ENCODE measurements around the gene CNTN1. TPM values are rescaled to one million over a fixed set of nuclear protein-coding genes. Genes with fewer than 3 reads are reported as not detected.

CNTN1 gene
- total RNA-seq, 6 donors from 2014 or later: 1.0 to 9.8 (median 5.6) TPM

DNA sequence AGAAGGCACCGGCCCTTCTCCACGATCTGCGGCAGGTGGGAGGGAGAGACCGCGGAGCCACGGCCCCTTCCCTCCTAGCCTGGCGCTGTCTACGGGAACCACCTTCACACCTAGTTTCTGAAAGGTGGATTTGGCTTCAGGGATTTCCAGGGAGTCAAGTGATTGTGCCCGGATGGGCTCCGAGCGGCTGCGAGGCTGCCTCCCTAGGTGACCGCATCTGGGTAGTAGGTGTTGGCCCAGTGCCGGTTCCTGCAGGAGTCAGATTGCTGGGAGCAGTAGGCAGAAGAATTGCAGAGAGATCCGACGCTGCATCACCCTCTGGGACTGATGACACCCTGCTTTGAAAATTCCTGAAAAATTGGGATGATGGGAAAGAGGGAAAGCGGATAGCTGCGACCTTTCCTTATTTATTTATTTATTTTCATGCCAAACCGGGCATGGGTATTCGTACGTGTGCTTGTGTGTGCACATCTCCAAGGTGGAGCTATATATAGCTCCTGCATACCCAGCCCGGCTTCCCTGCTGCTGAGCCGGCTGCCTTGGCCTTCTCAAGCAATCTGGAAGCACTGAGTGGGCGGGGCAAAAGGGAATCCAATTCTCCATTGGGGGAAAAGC lies 1.1 kb downstream of the CNTN1 start:
- 7 to 9% methylated on average over 19 to 24 of the region's 24 CpGs for WGBS, 2 donors
- Histone ChIP-seq H3K9me3 (no peaks in the 10 kb centered on the region), H3K27me3 (peaks cover 0 to 12% (median 3%) of the 10 kb centered on the region in 4 donors), H3K4me1 (peaks cover 0 to 21% (median 10%) of the 10 kb centered on the region in 4 donors), H3K27ac (no peak overlapping the region), H3K4me3 (peak overlapping the region; percentile 24 to 64 (median 58)), H3K36me3 (no peaks in the 10 kb centered on the region)
- ATAC-seq (ENCODE audit: low FRiP score in 2 of 2) (peak; percentile 55 to 67), DNase-seq (peak; percentile 46 to 63)
- TF ChIP-seq POLR2A (IDR thresholded peaks at IDR 0.05) (no peak), POLR2AphosphoS5 (IDR thresholded peaks at IDR 0.05) (no peak)
- TF ChIP-seq, protein P1, sequence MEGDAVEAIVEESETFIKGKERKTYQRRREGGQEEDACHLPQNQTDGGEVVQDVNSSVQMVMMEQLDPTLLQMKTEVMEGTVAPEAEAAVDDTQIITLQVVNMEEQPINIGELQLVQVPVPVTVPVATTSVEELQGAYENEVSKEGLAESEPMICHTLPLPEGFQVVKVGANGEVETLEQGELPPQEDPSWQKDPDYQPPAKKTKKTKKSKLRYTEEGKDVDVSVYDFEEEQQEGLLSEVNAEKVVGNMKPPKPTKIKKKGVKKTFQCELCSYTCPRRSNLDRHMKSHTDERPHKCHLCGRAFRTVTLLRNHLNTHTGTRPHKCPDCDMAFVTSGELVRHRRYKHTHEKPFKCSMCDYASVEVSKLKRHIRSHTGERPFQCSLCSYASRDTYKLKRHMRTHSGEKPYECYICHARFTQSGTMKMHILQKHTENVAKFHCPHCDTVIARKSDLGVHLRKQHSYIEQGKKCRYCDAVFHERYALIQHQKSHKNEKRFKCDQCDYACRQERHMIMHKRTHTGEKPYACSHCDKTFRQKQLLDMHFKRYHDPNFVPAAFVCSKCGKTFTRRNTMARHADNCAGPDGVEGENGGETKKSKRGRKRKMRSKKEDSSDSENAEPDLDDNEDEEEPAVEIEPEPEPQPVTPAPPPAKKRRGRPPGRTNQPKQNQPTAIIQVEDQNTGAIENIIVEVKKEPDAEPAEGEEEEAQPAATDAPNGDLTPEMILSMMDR (IDR thresholded peaks at IDR 0.05): no peak

DNA sequence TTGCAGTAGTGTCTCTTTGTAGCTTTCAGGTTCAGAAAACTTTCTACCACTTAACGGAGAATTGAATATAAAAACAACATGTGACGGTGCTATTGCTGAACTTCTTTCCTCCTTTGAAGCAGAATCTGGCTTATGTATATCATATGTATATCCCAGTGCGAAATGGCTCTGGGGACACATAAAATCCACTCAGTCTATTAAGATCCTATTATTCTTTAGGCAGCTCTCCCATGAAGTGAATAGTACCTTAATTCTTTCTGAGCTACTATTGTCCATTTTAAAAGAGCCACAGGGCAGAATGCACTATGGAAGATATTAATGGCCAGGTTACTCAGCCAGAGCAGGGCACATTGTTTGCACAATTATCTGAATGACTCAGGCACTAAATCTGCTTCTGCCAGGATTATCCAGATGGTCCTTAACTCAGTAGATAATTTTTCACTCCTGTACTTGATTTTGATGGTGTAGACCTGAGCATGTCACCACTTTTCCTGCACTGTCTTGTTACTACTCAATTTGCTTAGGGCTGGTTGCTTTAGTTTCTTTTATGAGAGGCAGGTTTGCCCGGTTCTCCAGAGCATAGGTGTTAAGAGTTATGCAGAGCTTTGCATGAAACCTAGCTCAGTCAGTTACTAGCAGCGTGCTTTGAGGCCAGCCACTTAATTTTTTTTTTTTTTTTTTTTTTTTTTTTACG lies 5.5 kb downstream of the CNTN1 start:
- Histone ChIP-seq H3K36me3 (no peaks in the 10 kb centered on the region), H3K27me3 (peaks cover 0 to 7% (median under 1%) of the 10 kb centered on the region in 4 donors), H3K27ac (no peak overlapping the region), H3K9me3 (no peaks in the 10 kb centered on the region), H3K4me3 (no peak overlapping the region), H3K4me1 (peaks cover 0 to 10% (median 4%) of the 10 kb centered on the region in 4 donors)
- WGBS, 2 donors: 80 to 85% methylated on average over 6 of the region's 6 CpGs
- ATAC-seq (ENCODE audit: low FRiP score in 2 of 2): no peak
- TF ChIP-seq POLR2AphosphoS5 (IDR thresholded peaks at IDR 0.05): no peak
- no peak for DNase-seq

DNA sequence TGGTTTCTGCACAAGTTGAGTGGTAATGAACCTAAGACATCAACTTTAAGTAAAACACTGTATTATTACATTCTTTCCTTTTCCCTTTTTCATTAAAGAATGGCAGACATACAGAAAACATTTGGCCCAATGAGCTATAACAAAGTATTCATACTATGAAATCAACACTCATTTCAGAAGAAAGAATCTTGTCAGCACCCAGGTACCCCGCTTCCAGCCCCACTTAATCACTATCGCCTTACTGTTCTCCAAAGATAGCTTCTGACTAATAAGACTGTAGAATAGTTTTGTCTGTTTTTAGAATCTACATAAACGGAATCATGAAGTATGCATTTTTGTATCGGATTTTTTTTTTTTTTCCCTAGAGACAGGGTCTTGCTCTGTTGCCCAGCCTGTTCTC lies 9.5 kb downstream of the CNTN1 start:
- WGBS, 2 donors: 87 to 90% methylated on average over 4 of the region's 4 CpGs
- Histone ChIP-seq H3K27ac (no peak overlapping the region), H3K4me1 (no peaks in the 10 kb centered on the region), H3K4me3 (no peak overlapping the region), H3K27me3 (no peaks in the 10 kb centered on the region), H3K9me3 (no peaks in the 10 kb centered on the region), H3K36me3 (no peaks in the 10 kb centered on the region)
- ATAC-seq (ENCODE audit: low FRiP score in 2 of 2): no peak
- no peak for DNase-seq
- TF ChIP-seq EP300 (IDR thresholded peaks at IDR 0.05) (no peak), POLR2A (IDR thresholded peaks at IDR 0.05) (no peak), POLR2AphosphoS5 (IDR thresholded peaks at IDR 0.05) (no peak)
- TF ChIP-seq, protein P1 (IDR thresholded peaks at IDR 0.05): no peak

DNA sequence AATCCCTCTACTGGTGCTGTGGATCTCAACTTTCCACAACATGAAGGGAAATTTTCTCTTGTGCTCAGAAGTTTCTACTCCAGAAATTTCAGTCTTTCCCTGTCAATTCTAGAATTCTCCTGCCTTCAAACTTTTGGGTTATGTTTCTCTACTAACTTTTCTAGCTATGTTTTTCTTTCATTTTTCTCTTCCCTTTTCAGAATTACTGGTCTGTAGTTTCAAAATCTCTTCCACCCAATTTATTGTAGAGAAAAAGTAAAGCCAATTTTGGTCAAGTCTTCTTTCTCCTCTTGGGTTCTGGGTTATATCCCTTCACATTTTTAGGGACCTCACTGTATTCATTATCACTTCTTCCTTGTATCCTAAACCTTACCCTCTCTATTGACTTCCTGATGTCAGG lies 18.9 kb downstream of the CNTN1 start:
- H3K4me3 ChIP-seq: no peak overlapping the region
- no peaks in the 10 kb centered on the region for H3K36me3 ChIP-seq
- H3K9me3 ChIP-seq: no peaks in the 10 kb centered on the region
- no peaks in the 10 kb centered on the region for H3K27me3 ChIP-seq
- DNase-seq (no peak), ATAC-seq (ENCODE audit: low FRiP score in 2 of 2) (no peak)
- TF ChIP-seq, protein P1 (IDR thresholded peaks at IDR 0.05): no peak
- TF ChIP-seq POLR2AphosphoS5 (IDR thresholded peaks at IDR 0.05) (no peak), EP300 (IDR thresholded peaks at IDR 0.05) (no peak)
- H3K27ac ChIP-seq: no peak overlapping the region
- H3K4me1 ChIP-seq: no peaks in the 10 kb centered on the region

DNA sequence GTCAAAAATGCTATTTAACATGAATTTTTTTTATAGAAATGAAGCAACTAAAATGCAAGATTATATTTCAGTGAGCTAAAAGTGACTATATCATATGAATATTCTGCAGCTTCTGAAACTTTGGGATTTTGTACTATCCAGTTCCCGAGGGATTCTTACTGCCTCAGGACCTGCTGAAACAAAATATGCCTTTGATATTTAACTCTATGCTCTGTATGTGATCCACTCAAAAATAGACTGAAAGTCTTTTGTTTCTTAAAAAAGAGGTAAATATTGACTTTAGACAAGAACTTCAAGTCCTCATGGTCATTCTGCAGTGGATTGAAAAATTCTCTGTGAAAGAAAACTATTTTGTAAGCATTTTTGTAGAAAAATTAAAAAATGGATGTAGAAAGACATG lies 22.4 kb downstream of the CNTN1 start:
- no peaks in the 10 kb centered on the region for H3K9me3 ChIP-seq
- 0% methylated on average over 1 of the region's 1 CpG for WGBS, 2 donors

DNA sequence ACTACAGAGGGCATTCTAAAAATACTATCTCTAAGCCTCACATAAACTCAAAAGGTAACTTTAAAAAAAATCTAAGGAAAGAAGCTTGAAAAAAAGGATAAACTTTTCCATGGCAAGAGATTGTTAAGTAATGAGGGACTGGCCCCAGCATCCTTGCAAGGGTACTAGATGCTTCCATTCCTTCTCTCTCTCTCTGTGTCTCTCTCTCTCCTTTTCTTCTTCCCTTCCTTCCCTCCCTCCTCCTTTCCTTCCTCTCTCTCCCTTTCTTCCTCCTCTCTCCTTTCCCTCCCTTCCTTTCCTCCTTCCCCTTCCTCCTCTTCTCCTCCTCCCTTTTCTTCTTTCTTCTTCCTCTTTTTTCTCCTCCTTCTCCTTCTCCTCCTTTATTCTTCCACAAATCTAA lies 23.8 kb downstream of the CNTN1 start:
- H3K4me3 ChIP-seq: no peak overlapping the region
- TF ChIP-seq, protein P1 (IDR thresholded peaks at IDR 0.05): no peak
- TF ChIP-seq POLR2AphosphoS5 (IDR thresholded peaks at IDR 0.05): no peak
- TF ChIP-seq POLR2A (IDR thresholded peaks at IDR 0.05): no peak
- no peak for TF ChIP-seq EP300 (IDR thresholded peaks at IDR 0.05)
- H3K27ac ChIP-seq: no peak overlapping the region
- ATAC-seq (ENCODE audit: low FRiP score in 2 of 2) (no peak), DNase-seq (no peak)
- H3K9me3 ChIP-seq: no peaks in the 10 kb centered on the region
- no peaks in the 10 kb centered on the region for H3K27me3 ChIP-seq
- no peaks in the 10 kb centered on the region for H3K4me1 ChIP-seq
- no peaks in the 10 kb centered on the region for H3K36me3 ChIP-seq

More for the DNA sequence above, 22.4 kb downstream of the CNTN1 start:
- no peaks in the 10 kb centered on the region for H3K36me3 ChIP-seq
- H3K4me3 ChIP-seq: no peak overlapping the region
- no peak for TF ChIP-seq POLR2A (IDR thresholded peaks at IDR 0.05)
- no peak for TF ChIP-seq POLR2AphosphoS5 (IDR thresholded peaks at IDR 0.05)
- H3K4me1 ChIP-seq: no peaks in the 10 kb centered on the region
- H3K27ac ChIP-seq: no peak overlapping the region
- H3K27me3 ChIP-seq: no peaks in the 10 kb centered on the region
- ATAC-seq (ENCODE audit: low FRiP score in 2 of 2): no peak
- no peak for DNase-seq
